GM19452 (cell line): ENCODE measurements around the gene GC.
"Not testable (repeated sequence)": the region's sequence is repeated elsewhere in the genome, so short reads cannot be mapped to it uniquely, and the experiment has no call there.

ENCODE experiments used
- ATAC-seq: cut with Tn5 transposase; IDR thresholded peaks from one replicate; pipeline ENCODE4 v1.9.1; 2021; ENCODE audit not compliant: unreplicated experiment

The GC gene

DNA sequence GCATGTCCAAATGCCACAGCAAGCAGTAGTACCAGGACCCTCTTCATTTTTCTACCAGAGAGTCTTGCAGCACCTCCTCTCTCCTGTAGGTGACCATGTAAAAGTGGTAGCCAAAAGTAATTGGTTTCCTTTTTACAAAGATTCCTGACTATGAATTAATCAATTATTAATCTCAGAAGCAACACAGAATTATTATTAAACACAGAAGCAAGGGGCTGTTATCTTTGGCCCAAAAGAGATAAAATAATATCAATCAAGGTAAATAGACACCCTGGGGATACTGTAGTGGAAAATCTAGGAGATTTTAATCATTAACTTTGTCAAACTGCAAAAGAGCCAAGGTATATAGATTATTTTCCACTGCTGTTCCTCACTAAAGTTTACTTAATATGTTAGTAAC is at the start of gene GC:
Gene GC, minus strand, starts transcription at position 108 of the 400 bp plus-strand sequence. Its CDS starts 61 bp downstream, at position 47.
- ATAC-seq: no peak

- ATAC-seq: no peak
These were observed 49.5 kb upstream of the GC start for GRCh38 chr4:71833232-71833900.

DNA sequence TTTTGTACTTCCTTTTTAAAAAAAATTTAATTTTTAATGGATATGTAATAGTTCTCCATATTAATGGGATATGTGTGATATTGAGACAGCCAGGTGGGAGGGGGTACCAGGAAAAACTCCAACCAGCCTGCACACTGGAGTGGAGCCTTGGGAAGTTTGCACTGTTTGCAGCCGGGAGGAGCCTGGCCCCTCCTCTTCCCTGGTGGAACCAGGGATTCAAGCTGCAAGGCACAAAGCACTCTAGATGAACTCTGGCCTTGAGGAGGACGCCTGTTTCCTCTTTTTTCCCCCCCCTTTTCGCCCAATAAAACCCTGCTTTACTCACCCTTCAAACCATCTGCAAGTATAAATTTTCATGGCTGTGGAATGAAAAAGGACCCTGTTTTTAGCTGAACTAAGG is 48.2 kb upstream of the GC start:
- no peak for ATAC-seq

DNA sequence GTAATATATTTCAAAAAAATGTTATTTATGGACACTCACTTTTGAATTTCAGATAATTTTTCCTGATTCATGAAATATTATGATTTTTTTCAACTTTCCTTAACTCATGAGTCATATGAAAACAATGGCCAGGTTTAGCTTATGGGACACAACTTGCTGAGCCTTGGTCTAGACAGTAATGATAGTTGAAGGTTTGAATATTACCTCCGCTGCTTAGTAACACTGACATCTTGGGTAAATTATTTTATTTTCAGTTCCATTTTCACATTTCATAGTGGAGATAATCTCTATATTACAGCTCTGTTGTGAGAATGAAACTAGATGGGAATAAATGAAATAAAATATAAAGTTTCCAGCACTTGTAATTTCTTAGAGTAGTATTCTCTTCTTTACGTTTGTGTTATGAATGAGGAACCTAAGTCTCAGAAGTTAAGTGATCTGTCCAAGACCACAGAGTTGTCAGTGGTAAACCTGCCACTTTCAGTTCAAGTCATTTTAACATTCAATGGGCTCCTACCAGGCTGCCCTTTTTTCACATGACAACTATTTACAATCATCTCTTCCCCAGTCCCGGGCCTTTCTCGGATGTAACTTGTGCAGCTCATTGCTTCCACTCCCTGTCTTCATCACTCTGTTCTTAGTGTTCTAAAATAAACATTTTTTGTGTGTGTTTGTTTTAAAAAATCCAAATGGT is 46.8 kb upstream of the GC start:
- ATAC-seq: no peak

DNA sequence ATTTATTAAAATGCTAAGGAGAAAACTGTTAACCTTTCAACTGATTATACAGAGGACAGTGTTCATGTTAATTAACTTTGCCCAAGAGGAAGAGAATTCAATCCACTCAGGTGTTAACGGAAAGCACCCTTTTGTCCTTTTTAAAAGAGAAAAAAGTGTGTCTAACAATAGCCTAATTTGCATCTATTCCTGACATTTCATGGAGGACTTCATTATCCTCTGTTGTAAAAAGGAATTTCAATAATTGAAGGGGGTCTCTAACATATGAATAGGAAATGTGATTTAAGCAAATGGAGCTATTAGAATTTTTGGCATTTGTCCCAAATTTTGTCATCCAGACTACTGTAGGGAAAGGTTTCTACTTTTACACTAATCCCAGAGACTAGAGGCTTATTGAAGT is 44.6 kb upstream of the GC start:
- ATAC-seq: no peak

DNA sequence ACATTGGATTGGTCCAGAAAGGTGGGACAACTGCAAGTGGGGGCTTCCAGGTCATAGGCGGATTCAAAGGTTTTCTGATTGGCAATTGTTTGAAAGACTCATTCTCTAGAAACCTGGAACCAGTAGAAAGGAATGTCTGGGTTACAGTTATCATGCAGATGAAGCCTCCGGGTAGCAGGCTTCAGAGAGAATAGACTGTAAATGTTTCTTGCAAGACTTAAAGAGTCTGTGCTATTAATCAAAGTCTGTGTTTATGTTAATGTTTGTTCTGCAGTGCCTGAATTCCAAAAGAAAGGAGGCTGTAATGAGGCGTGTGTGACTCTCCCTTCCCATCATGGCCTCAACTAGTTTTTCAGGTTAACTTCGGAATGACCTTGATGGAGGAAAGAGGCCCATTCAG is 43.9 kb upstream of the GC start:
- ATAC-seq: no peak

GRCh38 chr4:71816676-71817303 is 32.9 kb upstream of the GC start:
- ATAC-seq: no peak

DNA sequence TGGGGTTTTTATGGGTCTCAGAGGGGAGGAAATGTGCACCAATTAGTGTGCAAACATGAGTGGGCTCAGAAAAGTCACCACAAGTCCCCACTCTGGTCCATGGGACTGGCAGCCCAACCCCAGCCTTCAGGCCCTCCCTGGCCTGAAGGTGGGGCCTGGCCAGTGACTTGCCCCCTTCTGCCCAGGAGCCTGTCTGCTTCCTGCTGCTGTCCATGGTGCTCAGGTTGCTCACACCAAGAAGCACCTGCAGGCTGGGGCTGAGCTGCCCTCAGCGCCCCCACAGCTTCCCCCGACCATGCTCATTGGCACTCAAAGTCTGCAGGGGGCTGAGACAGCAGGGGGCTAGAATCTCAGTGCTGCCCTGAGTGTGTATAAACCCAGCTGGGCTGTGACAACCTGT is 30.6 kb upstream of the GC start:
- ATAC-seq: no peak

DNA sequence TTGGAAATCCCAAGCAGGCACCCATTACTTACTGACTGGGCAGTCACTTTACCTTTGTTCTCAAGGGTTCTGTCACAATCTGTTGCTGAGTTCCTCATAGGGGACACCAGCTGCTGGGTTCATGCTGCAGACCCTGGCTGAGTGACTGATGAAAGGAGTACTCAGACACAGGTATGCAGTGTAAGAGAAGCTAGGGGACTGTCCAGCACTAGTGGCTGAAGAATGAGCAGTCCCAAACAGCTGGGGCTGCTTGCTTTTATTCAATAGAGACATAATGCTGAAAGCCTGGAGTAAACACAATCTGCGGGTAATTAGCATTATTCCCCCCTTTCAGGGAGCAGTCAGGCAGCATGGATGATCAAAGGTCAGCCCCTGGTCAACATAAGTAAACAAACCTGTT is 25.9 kb upstream of the GC start:
- not testable (repeated sequence) for ATAC-seq

GRCh38 chr4:71807469-71807868 is 23.6 kb upstream of the GC start:
- no peak for ATAC-seq

- not testable (repeated sequence) for ATAC-seq
These were observed 21.4 kb upstream of the GC start for GRCh38 chr4:71805230-71805629.

DNA sequence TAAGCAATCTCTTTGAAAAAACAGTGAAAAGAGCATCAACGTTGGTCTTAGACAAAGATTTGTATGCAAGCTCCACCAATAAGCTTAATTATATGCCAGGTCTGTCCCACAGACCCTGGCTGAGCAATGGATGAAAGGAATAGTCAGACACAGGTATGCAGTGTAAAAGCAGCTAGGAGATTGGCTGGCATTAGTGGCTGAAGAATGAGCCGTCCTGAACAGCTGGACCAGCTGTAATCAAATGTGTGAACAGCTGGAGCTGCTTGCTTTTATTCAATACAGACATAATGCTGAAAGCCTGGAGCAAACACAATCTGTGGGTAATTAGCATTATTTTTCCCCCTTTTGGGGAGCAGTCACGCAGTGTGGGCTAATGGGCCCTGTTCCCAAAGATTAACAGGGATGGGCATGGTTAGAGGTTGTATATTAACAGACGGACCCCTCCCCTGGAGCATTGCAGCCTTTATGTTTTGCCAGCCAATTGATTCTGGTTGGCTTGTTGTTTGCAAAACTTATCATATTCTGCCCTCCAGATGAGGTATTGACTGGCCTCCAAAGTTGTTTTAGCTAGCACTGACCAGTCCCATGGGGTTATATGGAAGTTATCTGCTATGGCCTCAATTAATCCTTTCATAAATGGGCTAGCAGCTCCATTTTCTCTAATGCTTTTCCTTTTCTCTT is 20.3 kb upstream of the GC start:
- ATAC-seq: not testable (repeated sequence)

DNA sequence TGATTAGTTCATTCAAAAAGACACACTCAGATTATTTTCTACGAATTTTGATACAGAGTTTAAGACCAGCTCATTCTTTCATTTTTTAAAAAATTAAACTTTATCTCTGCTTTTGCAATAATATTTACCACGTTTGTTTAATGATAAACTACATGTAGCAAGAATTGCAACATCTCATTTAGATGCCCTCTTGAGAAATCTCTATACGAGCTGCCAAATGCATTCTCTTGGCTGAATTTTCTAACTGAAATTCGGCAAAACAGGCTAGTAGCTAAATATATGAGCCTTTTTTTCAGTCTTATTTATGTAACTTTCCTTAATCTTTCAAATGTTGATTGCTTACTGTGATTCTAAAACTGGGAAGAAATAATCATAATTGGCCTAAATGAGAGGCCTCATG is 2.1 kb upstream of the GC start:
- no peak for ATAC-seq

DNA sequence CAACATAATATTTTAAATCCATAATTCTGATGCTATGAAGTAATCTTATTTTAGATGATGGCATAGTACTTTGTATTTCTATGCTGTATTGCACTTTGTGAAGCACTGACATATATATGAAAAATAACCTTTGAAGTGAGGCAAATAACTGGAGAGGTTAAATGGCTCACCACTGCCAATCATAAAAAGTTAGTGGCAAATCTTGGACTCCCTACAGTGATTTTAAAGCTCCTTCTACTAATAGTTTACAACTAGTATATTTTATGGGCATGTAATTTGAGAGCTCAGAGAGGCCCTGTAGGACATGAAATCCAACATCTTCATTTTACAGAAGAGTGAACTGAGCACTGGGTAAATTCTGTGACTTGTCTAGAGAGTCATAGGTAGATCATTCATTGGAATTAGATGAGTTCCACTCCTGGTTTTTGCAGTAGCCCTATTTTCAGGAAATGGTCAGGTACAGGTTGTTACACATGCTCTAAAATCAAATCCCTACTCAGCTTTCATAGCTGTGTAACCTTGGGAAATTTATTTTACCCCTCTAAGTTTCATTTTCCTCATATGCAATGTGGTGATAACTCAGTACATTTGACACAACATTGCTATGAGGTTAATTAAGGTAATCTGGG is 804 bp upstream of the GC start:
- no peak for ATAC-seq

- no peak for ATAC-seq
These were observed 6.0 kb downstream of the GC start for GRCh38 chr4:71777891-71778290.

- no peak for ATAC-seq
These were observed 8.4 kb downstream of the GC start for GRCh38 chr4:71775449-71775848.

DNA sequence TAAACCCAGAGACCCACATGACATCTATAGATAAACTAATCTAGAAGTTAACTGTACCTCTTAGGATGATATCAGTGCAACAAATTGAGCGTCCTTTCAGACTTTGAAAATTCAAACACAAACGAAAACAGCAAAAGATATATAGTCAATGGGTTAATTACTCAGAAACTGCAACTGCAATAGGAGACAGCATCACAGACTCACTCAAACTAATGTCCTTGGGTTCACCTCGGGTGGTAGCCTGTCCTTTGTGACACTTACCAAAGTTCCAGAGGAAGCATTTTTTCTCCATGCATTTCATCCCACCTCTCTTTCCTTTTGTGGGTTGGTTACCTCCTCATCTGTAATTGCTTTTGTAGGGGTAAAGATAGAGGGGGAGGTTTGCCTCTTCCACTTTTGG is 9.7 kb downstream of the GC start:
- ATAC-seq: no peak

DNA sequence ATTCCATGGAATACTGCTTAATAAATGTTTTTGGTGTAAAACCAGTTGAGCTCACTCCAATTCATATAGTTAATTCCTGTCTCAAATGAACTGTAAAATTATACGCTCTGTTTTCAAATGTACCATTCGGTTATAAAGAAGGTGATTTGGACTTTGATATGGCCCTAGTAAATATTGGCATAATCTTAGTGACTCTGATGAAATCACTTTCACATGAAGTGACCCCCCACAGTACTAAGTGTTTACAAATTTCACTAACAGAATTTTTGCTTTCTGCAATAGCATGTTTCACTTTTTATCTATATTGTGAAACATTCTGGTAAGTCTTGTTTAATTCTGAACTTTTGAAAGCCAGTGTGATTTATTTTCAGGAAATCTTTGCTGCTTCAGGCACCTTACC is 10.9 kb downstream of the GC start:
- no peak for ATAC-seq

DNA sequence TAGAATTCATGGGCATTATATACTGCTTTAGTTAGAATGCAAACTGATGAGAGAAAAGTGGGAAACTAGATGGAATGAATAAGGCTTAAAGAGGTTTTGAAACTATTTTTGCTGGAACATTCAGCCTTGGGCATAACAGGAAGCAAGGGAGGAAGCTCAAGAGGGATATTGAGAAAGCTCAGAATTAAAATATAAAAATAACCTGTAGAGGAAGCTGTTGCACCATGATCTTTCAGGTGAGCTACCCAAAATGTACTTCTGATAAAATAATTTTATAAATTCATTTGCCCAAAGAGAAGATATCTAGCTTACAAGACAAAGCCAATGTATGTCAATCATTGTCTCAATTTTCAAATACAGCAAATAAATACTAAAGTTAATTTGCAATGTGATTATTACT is 11.3 kb downstream of the GC start:
- ATAC-seq: no peak

GRCh38 chr4:71771613-71772012 is 12.3 kb downstream of the GC start:
- no peak for ATAC-seq

DNA sequence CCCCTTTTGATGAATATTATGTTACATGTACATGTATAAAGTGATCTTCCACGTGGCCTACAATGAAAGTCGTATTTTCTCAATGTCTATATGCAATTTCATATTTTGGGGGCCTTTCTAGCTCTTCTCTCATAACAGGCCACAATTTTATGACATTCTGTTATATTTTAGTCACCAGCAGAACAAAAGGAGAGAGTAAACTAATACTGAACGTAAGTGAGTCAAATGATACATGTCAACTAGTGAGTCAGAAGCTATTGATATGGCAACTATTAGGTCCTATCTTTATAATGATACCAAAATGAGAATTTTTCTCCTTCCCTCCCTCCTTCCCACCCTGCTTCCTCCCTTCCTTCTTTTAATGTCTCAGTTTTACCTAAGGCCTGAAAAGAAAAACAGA is 14.4 kb downstream of the GC start:
- no peak for ATAC-seq
